ENCODE data around the gene MLF2.

The MLF2 gene

GRCh38 chr12:6778217-6778573 is 25.3 kb upstream of the MLF2 start:
- no peak for DNase-seq

GRCh38 chr12:6777386-6777785 is 24.4 kb upstream of the MLF2 start:
- no peak for DNase-seq

DNA sequence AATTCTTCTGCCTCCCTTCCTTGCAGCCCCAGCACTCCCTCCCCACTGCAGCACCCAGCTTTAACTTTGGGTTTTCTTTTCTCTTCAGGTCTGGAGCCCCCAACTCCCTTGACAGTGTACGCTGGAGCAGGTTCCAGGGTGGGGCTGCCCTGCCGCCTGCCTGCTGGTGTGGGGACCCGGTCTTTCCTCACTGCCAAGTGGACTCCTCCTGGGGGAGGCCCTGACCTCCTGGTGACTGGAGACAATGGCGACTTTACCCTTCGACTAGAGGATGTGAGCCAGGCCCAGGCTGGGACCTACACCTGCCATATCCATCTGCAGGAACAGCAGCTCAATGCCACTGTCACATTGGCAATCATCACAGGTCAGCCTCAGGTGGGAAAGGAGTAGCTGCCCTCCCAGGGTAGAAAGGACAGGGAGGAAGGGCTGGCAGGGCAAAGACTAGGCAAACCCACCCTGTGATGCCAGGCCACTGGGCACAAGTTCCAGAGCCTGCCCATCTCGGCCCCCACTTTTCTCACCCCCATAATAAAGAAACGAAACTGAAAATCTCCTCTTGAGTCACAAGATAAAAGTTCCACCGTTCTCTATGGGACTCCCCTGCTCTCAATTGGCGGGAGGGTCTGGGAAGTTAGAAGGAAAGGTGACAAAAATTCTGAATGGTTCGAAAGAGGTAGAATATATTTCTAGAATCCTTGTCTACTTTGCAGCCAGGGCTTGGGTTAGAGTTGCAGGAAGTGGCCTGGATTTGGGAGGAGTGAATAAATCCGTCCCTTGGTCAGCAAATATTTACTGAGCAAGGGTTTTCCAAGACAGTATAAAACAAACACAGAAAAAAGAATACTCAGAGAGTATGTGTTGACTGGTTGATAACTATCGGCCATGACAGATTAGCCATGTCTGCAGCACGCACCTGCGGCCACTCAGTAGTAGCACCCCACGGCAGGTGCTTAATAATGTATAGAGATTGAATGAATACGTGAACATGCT is 22.5 kb upstream of the MLF2 start:
- DNase-seq = no peak

DNA sequence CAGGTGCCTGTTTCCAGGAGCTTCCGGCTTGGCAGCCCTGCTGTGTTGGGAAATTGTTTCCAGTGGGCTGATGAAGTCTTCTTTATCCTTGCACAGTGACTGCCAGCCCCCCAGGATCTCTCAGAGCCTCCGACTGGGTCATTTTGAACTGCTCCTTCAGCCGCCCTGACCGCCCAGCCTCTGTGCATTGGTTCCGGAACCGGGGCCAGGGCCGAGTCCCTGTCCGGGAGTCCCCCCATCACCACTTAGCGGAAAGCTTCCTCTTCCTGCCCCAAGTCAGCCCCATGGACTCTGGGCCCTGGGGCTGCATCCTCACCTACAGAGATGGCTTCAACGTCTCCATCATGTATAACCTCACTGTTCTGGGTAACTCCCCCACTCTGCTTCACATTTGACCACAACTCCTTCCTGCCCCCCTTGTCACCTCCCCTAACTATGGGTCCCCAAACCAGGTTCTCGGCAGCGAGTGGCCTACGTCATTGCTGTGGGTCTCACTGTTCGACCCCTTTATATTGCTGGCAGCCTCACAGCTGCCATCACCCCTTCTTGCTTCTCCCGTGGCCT is 21.6 kb upstream of the MLF2 start:
- DNase-seq = no peak

DNA sequence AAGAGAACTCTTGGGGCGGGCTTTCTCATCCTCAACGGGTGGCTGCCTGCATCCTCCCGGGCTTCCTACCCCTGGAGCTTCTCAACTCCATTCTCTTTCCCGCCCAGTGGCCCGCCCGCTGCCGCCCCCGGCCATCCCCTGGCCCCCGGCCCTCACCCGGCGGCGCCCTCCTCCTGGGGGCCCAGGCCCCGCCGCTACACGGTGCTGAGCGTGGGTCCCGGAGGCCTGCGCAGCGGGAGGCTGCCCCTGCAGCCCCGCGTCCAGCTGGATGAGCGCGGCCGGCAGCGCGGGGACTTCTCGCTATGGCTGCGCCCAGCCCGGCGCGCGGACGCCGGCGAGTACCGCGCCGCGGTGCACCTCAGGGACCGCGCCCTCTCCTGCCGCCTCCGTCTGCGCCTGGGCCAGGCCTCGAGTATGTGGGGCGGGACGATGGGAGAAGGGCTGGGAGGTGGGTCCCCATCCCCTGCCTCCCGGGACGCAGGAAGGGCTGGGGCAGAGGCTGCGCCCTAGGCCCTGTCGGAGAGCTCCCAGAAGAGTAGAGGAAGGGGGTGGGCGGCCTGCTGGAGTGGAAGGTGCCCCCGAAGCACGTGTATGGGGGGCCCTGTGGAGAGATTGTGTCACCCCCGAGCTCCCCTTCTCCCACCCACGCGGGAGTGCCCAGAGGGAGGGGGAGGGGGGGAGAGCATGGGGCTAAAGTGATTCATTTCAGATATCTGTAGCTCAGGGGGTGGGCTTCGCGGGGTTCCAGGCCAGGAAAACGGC is 20.8 kb upstream of the MLF2 start:
- no peak for DNase-seq

- no peak for DNase-seq
Observed at GRCh38 chr12:6772726-6773589, 20.0 kb upstream of the MLF2 start.

DNA sequence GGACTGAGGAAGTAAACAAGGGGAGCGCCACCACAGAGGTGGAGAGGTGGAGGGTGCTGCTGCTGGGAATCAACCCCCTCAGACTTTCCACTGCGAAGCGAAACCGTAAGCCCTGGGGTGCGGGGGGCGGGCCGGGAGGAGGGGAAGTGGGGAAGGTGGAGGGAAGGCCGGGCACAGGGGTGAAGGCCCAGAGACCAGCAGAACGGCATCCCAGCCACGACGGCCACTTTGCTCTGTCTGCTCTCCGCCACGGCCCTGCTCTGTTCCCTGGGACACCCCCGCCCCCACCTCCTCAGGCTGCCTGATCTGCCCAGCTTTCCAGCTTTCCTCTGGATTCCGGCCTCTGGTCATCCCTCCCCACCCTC is 19.4 kb upstream of the MLF2 start, which contains the start of gene LAG3:
TSS of gene LAG3 (plus strand) at position 190 of the 365 bp plus-strand sequence. CDS start 333 bp downstream, outside the sequence.
- peak; percentile 46 for DNase-seq

- DNase-seq = no peak
Observed at GRCh38 chr12:6771509-6772330, 18.8 kb upstream of the MLF2 start.

DNA sequence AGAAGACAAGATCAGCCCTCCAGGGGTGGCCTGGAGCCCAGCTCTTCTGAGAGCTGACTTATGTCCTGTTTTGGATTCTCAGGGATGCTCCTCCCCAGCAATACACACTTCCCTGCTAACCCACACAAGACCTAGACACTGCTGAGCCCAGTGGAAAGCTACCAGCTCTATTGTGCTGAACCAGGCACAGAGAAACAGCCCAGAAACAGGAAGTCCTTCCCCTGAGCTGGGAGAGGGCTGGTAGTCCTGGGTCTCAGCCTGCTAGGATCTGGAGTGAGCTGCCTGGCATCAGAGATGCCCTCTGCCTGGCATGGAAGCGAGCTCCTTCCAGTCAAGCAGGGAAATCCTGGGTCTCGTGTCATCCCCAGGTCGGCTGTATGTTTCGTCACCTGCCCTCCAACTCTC is 18.2 kb upstream of the MLF2 start:
- no peak for DNase-seq

GRCh38 chr12:6770600-6770999 is 17.7 kb upstream of the MLF2 start:
- no peak for DNase-seq

- no peak for DNase-seq
Observed at GRCh38 chr12:6770094-6770493, 17.2 kb upstream of the MLF2 start.

GRCh38 chr12:6769666-6770065 is 16.7 kb upstream of the MLF2 start:
- no peak for DNase-seq

- DNase-seq = no peak
Observed at GRCh38 chr12:6768990-6769389, 16.0 kb upstream of the MLF2 start.

DNA sequence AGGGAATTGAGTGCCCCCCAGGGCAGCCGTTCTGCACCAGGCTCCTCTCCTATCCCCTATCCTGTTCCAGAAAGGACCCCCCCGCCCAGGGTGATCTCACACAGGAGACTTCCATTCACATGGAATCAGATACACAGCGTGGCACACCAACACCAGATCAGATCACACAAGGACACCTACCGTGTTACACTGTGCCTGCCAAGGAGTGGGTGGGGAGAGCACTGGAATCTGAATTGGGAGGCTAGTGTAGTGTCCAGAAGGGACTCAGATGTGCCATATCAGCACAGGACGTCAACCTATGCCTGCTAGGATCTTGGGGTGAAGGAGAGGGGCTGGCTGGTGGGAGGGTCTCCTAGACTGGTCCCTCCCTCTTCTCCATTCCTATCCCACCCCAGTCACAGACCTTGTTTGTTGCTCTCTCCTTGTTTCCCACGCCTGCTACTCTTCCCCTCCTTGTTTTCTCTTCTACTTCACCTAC is 15.5 kb upstream of the MLF2 start:
- DNase-seq = no peak

DNA sequence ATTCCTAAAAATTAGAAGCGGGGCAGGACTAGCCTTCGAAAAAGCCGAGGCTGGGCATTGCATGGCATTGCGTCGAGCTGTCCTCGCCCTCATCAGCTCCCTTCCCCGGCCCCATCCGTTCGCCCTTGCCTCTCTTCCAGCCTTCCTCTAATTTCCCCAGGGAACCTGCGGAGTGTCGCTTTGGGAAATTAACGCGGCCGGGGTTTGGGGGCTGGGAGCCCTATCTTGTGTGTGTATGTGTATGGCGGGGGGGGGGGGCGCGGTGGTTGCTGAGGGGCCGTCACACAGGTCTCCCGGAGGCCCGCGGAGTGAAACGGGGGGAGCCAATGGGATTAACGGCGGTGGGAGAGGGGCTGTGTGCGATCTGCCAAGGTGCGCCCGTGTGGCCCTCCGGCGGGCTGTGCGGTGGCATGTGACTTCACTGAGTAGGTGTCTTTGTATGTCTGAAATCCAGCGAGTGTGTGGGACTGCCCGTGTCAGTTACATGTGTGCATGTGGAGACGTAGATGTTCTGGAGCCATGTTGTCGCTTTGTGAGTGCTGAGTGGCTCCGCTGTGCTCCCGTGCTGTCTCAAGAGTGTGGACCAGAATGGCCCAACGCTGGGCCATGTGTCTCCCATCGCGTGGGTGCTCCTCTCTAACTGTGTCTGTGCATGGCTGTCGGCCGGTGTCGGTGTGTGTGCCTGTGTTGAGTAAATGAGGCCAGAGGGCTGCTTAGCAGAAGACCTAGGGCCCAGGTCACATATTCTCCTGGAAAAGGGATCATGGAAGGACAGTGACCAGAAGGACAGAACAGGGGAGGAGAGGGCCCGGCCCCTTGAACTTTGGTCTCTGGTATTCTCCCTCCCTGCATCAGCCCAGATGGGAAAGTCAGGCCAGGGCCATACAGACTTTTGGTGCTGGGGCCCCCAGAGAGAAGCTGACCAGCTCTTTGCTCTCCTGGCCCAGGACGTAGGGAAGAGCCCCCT is 14.7 kb upstream of the MLF2 start:
- DNase-seq = no peak

DNA sequence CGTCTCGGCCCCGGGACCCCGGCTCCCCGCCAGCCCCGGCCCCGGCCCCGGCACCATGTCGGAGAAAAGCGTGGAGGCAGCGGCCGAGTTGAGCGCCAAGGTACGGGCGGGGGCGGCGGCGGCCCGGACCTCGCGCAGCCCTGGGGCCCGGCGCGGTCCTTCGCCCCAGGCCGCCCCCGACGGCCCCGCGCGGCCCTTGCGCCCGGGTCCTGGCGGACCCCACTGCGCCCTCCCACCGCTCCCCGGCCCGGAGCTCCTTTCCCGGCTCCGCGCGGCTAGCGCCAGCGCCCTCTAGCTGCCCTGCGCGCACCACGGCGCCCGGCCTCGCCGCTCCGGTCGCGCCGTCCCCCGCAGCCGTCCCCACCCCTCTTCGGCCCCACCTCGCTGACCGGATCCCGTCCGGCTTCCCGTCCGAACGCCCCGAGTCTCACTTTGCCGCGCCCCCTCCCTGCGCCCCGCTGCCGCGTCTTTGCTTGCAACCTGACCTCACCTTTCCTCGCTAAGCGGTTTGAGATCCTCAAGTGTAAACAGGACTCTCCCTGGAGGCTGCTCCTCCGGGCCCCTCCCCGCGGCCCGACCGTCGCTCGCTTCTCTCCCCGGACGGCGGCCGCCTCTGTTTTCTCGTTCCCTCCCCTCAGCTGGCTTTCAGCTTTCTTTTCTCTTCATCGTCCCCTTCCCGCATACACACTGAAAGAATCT is 13.9 kb upstream of the MLF2 start:
- DNase-seq = peak; percentile 47

- DNase-seq = no peak
Observed at GRCh38 chr12:6765634-6766581, 13.0 kb upstream of the MLF2 start, which contains the start of gene PTMS. Gene PTMS (plus strand): TSS chr12:6766363. CDS start chr12:6766706, 343 bp downstream.

DNA sequence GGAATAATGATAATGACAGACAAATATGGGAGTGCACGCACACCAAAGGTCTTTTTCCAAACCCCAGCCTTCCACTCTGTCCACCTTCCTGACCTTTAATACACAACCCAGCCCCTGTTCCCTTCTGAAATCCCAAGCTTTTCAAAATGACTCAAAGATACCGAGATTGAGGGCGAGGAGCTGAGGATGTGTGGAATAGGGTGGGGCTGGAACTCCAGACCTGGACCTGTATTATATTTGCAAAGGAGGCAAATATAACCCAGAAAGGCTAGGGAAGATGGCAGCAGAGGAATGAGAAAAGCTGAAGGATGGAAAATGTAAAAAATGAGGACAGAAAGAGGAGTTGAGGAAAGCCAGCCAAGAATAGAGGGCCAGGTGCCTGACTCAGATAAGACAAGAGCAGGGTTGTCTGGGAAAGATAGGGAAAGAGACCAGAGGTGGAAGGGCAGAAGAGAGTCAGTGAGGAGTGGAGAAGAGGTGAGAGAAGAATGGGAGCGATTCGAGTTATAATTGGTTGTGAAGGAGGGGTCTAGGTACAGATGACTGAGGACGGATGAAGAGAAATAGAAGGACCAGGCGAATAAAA is 12.2 kb upstream of the MLF2 start:
- no peak for DNase-seq

Data from activated CD4-positive, alpha-beta T cell treated with anti-CD3 and anti-CD28 coated beads, Interleukin-2, amount 50 U/mL, for 1 hour (primary cell).